HG02759 (cell line): ENCODE results near the gene SIDT2.

Source experiments
- ATAC-seq: cut with Tn5 transposase; IDR thresholded peaks from one replicate; pipeline ENCODE4 v1.9.1; 2021; ENCODE audit warnings: mild to moderate bottlenecking, moderate library complexity; ENCODE audit not compliant: unreplicated experiment

Gene SIDT2

DNA sequence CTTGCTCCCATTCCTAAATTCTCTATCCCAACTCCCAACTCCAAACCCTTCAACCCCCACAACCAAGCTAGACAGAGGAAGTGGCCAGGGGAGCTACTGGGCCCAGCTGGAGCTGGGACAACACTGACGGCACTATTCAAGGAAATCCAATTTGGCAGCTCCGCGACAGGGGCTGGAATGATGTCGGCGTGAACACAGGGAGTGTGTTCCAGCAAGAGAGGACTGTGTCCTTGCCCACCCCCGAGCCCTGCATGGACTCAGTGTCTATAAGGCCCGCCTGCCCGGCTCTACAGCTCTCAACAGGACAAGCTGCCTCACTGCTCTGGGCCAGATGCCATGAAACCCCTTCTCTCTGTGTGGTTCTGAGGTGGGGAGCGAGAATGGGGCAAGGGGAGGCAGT lies 42.0 kb downstream of the SIDT2 start:
- ATAC-seq: no peak

DNA sequence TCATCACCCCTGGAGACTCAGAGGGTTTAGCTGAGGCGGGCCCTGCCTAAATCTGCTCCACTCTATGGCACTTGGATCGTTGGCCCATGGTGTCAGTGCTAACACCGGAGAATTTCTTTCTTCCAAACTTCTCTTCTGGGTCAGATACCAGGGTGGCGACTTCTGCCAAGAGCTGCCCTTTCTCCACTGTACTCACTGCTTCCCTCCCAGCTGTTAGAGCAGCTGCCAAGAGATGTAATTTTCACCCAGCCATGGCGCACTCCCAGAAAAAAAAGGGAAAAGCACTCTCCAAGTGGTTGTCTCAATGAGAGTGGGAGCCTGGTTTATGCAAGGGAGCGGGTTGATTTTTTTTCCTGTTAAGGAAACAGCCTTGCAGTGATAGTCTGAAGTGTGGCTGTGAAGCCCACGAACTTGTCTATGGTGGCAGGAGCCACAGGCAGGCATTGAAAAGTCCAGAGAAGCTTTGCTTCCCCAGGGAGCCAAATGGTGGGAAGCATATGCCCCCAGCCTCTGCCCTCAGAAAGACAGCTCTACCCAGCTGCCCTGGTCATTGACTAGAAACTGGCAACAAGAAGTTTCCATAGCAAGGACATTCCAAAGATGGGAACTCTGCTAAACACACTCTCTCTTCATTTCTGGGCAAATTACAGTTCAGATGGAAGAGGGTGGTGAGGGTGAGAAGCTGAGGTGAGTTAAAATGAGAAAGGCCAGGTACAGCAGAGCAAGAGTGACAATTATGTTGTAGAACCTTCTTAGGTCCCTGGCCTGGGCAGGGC lies 42.6 kb downstream of the SIDT2 start:
- no peak for ATAC-seq

DNA sequence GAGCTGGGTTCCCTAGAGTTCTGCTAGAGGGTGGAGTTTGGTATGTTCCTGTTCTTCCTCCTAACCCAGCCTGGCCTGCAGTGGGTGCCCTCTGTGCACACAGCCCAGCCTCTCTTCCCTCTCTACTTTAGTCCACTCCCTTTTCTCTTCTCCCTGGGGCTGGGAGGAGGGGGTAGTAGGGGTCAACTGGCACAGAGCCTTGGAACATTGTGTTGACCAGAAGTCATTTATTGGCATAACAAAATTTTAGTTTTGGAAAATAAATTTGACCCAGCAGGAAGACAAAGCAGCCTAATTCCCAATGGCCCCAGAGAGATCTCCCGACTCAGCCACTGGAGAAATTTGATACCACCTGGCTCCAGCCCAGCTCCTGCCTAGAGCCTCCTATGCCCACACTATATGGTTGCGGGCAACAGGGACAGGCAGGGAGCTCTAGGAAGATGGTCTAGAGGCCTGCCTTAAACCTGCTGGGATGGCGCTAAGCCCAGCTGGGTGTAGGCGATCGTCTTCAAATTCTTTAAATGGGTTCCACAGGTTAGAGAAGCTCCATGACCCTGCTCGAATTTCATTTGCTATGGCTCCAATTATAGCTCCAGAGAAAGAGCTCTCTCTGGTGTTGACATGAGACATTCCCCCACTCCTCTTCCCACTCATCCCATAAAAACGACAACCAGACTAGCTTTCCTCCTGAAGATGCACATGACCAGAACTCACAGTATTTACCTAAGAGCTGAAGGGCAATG lies 43.4 kb downstream of the SIDT2 start:
- ATAC-seq: no peak

DNA sequence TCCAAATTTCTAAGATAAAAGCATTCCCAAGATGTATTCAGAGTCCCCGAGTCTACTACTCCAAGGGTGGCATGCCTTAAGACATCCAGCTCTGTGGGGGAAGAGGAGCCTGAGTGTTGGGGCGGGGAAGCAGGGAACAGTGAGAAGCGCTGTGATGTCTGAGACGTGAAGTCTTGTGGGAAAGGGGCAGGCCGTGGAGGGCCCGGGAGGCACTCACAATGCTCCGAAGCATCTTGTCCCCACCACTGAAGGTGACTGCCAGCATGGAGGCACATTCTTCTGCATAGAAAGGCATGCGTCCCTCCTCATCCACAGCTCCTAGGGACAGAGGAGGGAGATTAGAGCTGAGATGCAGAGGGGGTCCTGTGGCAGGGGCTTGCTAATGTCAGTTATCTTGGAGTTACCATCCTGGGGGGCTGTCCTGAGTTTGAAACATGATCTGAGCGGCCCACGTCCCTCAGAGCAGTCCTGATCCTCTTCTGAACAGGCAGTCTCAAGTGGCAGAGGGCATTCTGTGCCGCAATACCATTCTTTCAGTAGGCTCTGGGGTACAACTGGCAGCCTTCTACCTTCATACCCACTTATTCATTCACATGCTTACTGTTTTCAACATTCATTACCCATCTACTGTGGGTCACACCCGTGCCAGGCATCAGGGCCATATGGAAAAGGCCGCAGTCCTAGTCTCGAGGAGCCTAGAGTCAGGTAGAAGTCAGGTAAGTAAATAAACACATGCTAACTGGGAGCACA lies 44.6 kb downstream of the SIDT2 start:
- no peak for ATAC-seq

DNA sequence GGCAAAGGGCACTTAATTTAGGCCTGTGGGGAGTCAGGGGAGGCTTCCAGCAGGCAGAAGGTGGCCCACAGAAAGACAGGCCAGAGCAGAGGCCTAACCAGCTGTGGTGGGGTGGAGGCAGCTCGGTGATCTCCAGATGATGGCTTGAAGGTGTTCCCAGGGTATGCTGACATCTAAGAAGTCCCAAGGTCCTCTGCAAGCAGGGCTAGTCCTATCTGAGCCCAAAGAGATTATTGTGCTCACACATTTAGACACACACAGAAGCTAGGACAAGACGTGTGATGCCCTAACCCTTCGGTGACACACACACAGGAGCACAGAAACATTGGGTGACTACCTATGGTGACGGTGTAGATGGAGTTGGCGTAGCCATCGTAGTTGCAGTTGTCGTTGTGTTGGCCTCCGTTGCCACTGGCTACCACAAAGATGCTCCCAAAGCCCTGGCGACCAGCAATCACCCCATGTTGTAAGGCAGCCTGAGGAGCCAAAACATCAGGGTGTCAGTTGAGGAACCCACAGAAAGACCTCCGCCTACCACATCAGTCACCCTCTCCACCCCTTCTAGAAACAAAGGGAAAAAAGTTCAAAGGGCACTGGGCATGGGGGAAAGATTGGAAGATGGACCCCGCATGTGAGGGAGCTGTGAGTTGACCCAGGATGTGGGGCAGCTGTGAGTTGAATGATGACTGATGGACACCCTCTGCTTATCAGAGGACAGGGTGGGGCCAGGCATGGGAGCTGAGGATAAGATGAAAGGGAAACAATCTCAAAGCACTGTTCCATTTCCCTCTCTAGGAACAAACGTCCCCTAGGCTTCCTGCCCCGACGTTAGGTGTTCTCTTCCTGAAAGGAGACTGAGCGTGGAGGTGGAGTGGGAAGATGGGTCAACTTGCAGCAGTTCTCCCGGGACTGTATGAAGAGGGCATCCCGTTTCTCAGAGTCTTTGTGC lies 45.5 kb downstream of the SIDT2 start:
- ATAC-seq: no peak

DNA sequence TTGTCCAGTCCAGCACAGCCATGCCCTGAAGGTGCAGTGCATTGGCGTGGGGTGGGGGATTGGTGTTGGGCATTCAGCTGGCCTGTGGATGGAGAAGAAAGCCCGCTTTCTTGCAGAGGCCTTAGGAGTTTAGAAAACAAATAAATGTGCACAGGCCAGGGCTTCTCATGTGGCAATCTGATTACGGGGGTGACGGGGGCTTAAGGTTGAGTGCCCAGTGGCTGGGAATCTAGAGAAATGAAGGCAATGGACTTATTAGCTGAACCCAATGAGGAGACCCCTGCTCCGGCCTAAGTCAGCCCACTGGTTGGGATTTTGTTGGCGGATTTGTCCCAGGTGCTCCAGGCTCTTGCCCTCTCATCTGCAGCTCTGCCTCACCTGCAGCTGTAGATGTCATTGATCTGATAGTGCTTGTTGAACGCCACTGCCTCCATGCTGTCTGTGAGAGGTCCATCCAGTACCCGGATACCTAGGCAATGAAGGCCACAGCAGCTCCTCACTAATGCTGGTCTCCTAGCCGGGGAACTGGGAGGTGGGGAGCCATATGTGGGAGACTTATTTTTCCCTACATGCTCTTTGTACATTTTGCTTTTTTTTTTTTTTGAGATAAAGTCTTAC lies 47.1 kb downstream of the SIDT2 start:
- ATAC-seq: no peak

DNA sequence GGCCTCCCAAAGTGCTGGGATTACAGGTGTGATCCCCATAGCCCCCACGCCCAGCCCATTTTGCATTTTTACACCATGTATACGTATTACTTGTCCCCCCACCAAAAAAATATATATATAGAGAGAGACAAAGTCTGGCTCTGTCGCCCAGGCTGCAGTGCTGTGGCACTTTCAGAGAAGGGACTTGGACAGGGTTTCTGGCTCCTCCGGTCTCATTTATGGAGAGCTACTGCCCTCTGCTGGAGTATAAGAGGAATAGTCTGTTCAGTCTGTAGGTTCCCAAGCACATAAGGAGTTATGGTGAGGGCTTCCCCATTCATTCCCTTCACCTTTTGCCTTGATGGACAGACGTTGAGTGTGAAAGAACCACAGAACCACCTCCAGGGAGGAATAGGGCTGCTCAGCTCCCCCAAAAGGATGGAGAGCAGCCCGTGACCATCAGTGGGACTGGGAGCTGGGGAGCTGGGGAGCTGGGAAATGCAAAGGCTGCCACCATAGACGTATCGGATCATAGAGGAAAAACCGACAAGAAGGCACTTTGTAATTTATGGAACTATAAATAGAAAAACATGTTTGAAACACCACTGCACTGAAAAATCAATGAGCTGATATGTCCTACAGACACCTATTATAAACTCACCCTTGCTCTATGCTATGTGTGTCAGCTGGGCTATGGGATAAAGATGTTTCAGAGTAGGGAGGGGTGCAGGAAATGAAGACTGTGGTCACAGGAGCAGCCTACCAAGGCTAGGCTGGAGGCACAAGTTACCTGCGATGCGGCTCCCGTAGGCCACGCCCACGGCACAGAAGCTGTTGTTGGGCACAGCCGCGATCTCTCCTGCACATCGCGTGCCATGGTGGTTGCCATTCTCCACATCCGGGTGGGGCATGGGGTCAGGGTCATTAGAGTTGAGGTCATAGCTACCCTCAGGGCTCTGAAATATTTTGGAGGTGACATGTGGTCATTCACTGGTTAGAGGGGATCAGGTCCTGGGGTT lies 48.1 kb downstream of the SIDT2 start:
- no peak for ATAC-seq

DNA sequence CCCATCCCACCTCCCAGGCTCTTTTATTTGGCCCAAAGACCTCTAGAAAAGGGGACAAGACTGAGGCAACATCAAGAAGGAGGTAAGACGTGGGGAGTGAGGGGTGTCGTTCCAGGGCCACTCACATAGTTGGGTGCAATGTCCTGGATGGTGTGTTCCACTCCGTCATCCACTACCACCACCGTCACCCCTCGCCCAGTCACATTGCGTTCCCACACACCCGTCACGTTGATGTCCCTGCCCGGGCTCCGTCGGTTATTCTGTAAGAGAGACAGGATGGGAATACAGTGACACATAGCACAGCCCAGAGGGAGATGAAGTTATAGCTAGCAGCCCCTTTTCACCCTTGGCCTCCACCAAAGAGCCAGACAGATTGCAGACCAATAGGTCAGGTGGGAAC lies 49.5 kb downstream of the SIDT2 start:
- no peak for ATAC-seq

DNA sequence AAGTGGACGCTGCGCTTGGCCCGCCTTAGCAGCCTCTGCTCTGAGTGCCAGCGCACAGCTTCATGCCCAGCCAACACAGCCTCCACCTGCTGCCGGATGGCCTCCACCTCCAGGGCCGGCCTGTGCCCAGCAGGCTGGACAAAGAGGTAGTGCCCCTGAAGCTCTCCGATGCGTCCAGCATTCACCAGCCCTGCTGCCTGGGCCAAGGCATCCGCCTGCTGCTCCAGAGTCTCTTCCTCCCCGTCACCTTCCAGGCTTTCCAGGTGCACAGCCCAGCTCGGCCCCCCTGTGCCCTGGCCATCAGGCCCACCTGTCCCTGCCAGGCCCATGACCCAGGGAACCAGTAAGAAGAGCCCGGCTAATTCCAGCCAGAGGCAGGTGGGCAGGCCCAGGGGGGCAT lies 50.9 kb downstream of the SIDT2 start:
- ATAC-seq: no peak

DNA sequence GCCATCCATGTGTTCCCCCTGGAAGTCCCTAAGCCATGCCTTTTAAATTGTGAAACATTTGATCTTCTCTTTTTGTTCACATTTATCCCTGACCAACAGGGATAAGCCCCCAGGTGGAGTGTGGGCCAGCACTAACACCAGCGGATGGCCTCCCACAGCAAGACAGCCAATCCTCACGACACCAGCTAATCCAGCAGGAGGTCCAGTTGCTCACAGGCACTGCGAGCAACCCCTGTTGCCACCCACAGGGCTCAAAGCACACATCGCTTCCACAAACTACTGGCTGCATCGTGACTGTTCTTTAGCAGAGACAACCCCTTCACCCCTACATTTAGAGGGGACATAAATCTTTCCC lies 51.4 kb downstream of the SIDT2 start:
- ATAC-seq: no peak

DNA sequence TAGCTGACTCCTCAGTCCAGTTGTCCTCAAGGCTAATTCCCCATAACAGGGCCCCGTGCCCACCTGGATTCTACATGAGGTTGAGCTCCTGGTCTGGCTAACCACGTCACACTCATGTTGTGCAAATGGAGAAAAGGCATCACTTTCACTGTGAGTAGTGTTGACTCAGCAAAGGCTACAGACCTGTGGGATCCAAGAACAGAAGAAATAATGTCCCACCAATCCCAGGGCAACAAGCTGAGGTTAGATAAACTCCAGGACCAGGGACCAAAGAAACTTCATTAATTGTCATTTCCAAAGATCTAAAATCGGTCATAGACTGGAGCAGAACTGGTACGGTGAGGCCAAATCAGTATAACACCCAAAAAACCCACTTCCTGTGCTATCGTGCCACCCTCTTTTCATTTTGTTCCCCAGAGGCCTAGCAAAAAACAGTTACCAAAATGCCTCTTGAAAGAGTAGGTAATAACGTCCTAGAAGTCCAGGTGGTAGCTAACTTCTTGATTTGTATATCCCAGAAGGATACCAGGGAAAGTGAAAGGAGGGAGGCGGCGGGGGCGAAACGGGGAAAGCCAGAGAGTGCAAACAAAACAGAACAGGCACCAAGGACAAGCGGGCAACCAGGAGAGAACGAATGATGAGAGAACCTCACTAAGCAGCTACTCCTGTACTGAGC lies 51.9 kb downstream of the SIDT2 start:
- peak; percentile 22 for ATAC-seq

DNA sequence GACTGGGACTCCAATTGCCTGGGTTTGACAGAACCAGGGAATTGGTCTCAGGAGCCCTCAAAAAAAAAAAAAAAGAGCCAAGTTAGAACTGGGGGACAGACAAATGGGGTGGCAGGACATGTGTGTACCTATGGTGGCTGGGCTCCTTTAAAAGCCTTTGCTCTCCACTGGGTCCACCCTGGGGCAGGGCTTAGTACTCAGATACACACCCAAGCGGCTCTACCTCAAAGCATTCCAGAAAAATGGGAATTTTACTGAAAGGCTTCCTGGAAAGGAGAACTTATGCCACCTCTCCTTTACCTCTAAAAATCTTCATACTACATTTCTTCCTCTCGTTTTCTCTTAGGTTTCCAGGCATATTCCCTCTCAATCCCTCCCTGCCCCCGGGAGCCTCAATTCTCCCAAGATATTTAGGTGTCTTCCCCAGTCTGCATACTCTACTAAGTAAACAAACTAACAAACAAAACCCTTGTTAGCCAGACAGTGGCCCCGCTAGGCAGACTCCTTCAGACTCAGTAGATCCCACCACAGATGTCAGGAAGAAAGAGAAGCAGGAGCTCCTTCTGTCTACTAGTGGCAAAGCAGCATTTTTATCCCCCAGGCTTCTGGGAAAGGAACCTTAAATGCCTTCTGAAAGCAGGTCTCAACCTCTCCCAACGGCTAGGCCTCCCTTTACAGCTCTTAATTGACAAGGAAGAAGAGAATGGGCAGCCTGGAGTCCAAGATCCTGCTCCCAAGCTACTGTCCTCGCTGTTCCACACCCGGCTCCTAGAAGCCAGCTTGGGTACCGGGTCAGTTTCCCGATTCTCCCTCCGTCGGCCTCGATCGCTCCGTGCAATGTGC lies 52.7 kb downstream of the SIDT2 start:
- no peak for ATAC-seq

DNA sequence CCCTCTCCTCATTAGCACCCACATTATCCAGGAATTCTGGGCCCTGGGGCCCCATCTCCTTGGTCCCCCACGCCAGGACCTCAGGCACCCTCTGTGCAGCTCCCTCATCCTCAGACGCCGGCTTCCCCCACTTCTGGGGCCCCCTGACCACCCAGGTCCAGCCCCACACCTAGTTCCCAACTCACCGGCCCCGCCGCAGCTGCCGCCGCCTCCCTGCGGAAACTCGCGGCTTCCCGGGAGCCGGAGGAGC lies 53.2 kb downstream of the SIDT2 start, which contains the start of gene PCSK7:
PCSK7 (minus strand) TSS at position 232 of the 250 bp plus-strand sequence. CDS start 2,229 bp downstream, outside the sequence.
- no peak for ATAC-seq

DNA sequence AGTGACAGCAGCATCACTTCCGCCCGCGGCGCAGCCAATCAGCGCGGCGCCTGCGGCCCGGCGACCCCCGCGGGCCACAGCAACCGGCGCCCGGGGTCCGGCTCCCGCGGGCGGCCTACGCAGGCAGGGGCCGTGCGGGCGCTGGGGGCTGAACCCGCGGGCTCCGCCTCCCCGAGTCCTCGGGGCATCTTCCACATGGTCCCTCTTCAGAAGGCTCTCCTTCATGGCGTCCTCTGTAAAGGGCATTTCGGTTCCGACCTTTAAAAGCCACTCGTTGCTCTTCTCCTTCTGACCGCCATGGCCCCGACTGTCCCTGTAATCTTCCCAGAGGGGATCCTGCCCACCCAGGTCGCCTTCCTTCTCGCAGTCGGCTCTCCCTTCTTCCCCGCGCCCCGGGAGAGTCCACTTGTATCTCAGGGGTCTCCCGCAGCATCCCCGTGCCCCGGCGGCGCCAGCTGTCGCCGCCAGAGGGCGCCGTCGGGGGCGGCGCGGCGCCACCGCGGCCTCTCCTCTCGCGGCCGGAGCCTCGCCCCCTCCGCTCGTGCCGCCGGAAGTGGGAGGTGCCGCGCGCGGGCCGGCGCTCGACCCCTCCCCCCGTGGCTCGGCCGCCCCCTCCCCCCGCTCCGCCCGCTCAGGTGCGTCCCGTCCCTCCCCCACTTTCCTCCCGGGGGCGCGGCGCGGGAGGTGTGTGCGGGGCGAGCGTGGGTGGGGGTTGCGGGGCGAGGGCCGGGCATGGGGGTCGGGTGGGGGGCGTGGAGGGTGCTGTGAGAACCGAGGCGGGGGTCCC lies 53.7 kb downstream of the SIDT2 start, which contains the start of gene RNF214:
RNF214 (plus strand) TSS at position 580 of the 787 bp plus-strand sequence. CDS start 1,602 bp downstream, outside the sequence.
- ATAC-seq: peak; percentile 76

DNA sequence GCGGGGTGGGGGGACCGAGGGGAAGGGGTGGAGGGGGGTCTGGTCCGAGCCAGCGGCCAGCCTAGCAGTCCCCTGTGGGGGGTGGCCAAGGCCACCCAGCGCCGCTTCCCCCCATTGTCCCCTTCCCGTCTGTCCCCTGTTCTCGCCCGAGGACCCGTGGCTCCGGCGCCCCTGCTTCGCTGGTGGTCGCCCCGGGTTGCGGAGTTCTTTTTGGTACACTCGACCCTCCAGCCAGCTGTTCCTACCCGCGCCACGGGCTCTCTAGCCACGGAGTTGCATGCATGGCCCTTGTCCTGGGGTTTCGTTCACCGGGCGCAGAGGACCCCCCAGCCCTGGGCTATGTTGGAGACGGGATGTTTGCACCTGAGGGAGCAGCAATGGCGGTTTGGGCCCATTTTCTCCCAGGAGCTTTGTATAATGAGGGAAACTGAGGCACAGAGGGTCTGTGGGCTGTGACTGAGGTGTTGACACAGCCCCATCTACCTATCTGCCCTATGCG lies 54.4 kb downstream of the SIDT2 start:
- no peak for ATAC-seq

DNA sequence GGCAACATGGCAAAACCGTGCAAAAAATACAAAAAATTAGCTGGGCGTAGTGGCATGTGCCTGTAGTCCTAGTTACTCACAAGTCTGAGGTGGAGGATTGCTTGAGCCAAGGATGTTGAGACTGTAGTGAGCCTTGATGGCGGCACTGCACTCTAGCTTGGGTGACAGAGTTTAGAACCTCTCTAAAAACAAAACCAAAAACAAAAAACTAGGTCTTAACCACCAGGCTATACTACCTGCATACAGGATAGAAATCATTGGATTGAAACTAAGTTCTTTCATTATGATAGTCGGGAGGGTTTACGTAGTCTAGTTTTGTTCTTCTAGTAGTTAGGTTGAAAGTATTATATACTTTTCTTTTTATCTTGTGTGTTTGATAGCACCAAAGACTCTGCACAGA lies 59.7 kb downstream of the SIDT2 start:
- no peak for ATAC-seq

DNA sequence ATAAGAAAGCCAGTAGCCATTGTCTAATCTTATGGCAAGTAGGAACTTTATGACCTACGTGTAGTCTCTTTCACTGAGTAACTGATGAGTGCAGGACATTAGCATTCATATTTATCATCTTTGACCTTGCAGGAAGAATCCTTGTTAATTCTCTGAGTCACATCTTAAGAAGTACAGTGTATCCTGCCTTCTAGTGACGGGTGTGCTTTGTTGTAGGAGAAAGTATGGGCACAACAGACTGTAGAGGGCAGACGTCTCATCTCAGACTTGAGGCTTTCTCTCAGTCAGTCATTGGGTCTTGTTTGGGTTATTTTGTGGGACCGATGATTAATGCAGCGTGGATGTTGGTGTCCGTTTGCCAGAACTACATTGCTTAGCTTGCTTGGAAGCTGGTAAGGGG lies 60.8 kb downstream of the SIDT2 start:
- ATAC-seq: no peak
